NCI-H748 (cell line): Measurements from ENCODE around the gene POLG2.
"Not testable (repeated sequence)": the region's sequence is repeated elsewhere in the genome, so short reads cannot be mapped to it uniquely, and the experiment has no call there.

Experiments used
- DNase-seq: peaks from one replicate; lab custom pipeline; 2025; ENCODE audit not compliant: unreplicated experiment; lab: John Stamatoyannopoulos, UW

Gene POLG2

DNA sequence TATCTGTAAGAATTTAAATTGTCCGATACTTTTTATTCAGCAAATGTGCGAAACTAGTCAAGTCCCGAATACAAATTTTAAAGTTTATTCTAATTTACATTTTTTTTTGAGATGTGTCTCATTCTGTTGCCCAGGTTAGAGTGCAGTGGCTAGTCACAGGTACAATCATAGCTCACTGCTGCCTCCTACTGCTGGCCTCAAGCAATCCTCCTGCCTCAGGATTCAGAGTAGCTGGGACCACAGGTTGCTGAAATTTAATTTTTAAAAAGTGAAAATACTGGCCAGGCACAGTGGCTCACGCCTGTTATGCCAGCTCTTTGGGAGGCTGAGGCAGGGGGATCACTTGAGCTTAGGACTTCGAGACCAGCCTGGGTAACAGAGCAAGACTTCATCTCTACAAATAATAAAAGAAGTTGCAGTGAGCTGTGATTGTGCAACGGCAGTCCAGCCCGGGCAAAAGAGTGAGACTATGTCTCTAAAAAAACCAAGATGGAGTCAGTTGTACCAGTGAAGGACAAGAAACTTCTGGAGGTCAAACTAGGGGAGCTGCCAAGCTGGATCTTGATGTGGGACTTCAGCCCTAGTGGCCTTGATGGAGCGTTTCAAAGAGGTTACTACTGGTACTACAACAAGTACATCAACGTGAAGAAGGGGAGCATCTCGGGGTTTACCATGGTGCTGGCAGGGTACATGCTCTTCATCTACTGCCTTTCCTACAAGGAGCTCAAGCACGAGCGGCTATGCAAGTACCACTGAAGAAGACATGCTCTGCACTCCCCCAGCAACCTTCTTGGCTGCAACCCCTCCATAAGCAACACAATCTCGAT, 5.6 kb downstream of the POLG2 start:
- DNase-seq: peak; percentile 15

DNA sequence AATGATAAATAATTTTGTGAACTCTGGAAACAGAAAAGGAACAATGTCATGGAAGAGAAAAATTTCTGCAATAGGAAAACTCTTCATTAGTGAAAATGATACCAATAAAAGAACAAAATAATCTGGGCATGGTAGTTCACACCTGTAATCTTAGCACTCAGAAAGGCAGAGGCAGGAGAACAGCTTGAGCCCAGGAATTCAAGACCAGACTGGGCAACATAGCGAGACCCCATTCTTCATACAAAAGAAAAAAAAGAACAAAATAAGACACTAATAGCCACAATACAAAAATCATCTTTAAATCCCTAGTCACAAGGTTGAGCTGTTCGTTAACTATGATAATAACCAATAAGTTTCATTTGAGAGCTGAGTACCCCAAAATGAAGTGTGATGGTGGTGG, 8.6 kb downstream of the POLG2 start:
- DNase-seq: no peak

GRCh38 chr17:64484380-64484779, 12.5 kb downstream of the POLG2 start:
- no peak for DNase-seq

- DNase-seq: no peak
These were observed 15.9 kb downstream of the POLG2 start for GRCh38 chr17:64480951-64481350.

- DNase-seq: no peak
These were observed 19.0 kb downstream of the POLG2 start for GRCh38 chr17:64477849-64478248.

DNA sequence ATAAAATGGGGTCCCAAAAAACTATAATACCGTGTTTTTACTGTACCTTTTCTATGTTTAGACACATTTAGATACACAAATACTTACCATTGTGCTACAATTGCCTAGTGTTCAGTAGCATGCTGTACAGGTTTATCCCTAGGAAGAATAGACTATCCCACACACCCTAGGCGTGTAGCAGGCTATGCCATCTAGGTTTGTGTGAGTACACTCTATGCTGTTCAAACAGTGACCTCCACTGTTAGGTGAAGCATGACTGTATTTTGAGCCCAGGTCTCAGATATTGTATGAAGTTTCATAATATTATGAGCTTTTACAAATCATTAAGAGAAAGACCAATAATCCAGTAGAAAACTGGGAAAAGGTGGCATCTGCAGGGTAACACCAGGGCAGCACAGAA, 24.3 kb downstream of the POLG2 start:
- no peak for DNase-seq

GRCh38 chr17:64471440-64471839, 25.4 kb downstream of the POLG2 start:
- DNase-seq: no peak

DNA sequence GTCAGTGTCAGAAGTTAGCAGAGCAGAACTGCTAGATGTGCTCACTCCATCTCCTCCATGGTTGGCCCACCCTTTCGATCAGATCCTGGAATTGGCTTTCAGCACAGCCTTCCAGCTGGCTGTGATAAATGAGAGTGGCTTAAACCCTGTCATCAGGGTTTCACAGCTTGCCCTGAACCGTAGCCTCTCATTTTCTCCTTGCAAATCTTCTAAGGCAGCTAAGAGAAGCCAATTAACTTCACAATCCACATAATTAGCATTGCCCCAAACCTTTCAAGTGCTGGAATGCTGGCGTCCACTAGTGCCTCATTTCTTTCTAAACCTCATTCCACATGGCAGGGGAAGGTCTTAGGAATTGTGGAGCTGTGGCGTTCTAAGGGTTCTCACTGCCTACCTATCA, 26.2 kb downstream of the POLG2 start:
- no peak for DNase-seq

GRCh38 chr17:64466834-64467233, 30.0 kb downstream of the POLG2 start:
- DNase-seq: not testable (repeated sequence)

GRCh38 chr17:64466019-64466735, 30.7 kb downstream of the POLG2 start:
- DNase-seq: no peak

DNA sequence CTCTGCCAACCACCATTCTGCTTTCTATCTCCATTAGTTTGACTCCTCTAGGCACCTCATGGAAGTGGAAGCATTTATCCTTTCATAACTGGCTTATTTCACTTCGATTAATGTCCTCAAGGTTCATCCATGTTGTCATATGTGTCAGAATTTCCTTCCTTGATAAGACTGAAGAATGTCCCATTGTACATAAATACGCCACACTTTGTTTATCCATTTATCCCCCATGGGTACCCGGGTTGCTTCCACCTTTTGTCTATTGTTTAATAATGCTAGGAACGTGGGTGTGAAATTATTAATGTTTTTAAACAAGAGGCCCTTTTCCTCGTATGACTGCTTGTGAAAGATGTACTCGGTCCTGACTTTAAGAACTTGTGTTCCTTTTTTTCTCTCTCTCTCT, 35.1 kb downstream of the POLG2 start:
- DNase-seq: no peak

DNA sequence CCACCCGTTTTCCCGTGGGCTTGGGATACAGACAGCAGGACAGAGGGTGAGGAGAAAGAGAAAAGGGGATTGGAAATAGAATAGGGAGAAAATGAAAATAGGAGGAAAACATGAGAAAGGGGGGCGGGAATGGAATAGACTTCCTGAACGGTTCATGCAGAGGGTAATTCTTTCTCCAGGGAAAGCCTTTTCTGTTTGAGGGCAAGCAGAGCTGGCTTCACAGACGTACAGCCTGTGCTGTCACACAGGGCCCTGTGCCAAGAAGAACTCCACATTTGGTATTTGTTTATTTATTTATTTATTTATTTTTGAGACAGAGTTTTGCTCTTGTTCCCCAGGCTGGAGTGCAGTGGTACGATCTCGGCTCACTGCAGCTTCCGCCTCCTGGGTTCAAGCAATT, 35.9 kb downstream of the POLG2 start:
- DNase-seq: no peak

DNA sequence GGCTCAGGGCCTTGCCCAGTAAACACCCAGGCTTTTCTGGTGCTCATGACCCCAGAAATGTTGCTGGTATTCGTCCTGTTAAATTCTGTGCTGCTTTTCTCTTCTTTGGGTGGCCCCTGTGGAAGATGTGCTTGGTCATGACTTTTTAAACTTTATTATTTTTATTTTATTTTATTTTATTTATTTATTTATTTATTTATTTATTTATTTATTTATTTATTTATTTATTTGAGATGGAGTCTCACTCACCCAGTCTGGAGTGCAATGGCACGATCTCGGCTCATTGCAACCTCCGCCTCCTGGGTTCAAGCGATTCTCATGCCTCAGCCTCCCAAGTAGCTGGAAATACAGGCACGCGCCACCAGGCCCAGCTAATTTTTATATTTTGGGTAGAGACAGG, 37.0 kb downstream of the POLG2 start:
- not testable (repeated sequence) for DNase-seq

DNA sequence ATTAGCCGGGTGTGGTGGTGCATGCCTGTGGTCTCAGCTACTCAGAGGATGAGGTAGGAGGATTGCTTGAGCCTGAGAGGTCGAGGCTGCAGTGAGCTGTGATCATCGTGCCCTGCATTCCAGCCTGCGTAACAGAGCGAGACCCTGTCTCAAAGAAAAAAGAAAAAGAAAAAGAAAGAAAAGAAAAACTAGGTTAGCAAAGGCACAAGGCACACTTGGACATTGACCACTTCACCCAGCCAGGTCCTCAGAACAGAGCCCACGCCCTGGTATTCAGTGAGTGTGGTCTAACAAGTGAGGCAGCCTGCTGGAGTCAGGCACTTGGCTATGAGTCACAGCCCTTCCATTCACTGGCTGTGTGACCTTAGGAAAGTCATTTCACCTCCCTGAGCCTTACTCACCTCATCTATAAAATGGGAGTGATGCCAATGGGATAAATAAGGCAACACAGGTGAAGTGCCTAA, 37.5 kb downstream of the POLG2 start:
- no peak for DNase-seq

DNA sequence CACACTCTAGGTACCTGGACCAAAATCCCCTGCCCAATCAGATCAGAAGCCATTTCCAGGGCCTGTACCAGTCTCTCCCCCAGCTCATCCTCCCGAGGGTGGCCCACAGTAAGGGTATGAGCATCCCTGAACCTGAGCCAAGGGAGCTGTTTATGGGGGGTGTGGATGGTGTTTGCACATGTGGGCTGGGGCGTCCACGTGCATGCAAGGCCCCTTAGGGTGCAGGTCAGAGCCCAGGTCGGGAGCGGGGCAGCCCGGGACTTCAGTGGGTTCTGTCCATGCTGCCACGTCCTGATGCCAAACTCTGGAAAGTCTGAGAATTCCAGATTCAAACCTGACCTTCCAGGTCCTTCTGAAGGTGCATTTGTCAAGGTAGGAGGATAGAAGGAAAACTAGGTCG, 38.1 kb downstream of the POLG2 start:
- DNase-seq: no peak

GRCh38 chr17:64457156-64457555, 39.7 kb downstream of the POLG2 start:
- DNase-seq: no peak

GRCh38 chr17:64455993-64456885, 40.6 kb downstream of the POLG2 start:
- DNase-seq: no peak

DNA sequence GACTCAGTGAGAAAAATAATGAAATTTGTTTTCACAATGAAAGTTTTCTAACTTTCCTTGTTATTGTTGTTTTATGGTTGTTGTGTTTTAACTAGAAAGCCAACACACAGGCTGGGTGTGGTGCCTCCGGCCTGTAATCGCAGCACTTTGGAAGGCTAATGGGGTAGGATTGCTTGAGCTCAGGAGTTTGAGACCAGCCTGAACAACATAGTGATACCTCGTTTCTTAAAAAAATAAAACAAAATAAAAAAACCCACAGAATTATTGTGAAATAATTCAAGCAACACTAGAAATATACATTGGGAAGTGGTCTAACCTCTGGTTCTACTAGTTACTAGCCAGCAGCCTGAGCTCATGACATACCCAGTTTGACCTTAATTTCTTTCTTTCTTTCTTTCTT, 47.3 kb downstream of the POLG2 start:
- no peak for DNase-seq

DNA sequence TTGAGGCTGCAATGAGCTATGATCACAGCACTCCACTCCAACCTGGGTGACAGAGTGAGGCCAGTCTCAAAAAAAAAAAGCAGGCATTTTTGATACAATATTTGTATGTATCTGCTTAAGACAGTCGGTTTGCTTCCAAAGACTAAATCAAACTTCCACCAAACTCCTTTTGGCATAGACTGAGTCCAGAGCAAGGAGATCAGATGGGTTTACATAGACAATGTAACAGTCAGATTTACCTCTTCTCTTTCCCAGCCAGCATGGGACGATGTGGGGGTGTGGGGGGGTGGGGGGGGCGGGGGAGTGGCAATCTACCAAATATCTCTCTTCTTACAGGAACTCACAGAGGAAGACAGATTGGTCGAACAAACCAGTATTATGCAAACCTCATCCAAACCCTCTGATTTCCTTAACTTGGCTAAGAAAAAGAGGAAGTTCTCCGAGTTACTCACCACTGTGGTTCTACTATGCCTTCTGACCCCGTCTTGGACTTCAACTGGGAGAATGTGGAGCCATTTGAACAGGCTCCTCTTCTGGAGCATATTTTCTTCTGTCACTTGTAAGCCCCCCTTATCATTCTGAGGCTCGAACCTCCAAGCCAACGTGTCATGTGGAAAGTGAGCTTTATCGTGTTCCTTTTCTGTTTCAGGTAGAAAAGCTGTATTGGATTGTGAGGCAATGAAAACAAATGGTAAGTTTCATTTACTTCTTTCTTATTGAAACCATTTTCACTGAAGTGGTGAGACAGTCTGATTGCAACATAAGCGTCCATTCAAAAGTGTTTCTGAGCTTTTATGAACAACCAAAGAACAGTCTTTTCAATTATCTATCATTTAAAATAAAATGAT, 48.0 kb downstream of the POLG2 start, which contains the start of gene MILR1:
TSS of gene MILR1 (plus strand) at position 451 of the 848 bp plus-strand sequence. CDS start at position 505, 54 bp downstream.
- no peak for DNase-seq

DNA sequence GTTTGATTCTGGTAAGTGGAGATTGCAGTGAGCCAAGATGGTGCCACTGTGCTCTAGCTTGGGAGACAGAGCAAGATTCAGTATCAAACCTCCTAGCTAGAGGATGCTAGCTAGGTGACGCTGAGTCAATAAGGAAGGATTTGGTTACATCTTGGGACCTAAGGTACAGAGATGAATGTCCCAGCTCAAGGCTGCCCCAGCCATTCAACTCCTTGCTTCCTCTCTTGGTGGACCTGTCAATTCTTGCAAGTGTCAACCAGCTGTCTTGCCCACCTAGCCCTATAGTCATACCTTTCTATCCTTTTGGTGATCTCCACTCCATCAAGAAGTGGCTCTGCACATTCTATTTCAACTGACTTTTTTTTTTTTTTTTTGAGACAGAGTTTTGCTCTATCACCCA, 49.3 kb downstream of the POLG2 start:
- no peak for DNase-seq
